GM12878 (cell line): ENCODE results near the gene PDSS2. TPM values are rescaled to one million over a fixed set of nuclear protein-coding genes. Genes with fewer than 3 reads are reported as not detected.

Experiments
- ATAC-seq: fragments of 200-7000 bp; cut with Tn5 transposase; 3 replicates; pipeline ENCODE4 v1.9.1; 2020; ENCODE audit warnings: mild to moderate bottlenecking, moderate library complexity
- BruUV-seq: library from RNA; stranded (reverse); fragments of 400-500 nt; replicated peaks from 2 replicates; lab custom pipeline; 2021; lab: Mats Ljungman, UMichigan
- CTCF ChIA-PET: fragments of 300-600 bp; sonication (Branson Sonifier 250); formaldehyde crosslinking; extraction: SDS; loops from one replicate; lab custom pipeline; 2021; ENCODE audit warnings: inconsistent platforms; lab: Yijun Ruan, JAX
- POLR2A ChIA-PET: fragments of 350-600 bp; formaldehyde crosslinking; extraction: SDS; loops from one replicate; lab custom pipeline; 2021; ENCODE audit warnings: inconsistent platforms; lab: Charles Lee
- RAD21 ChIA-PET: fragments of 300-600 bp; sonication (Branson Sonifier 250); formaldehyde crosslinking; loops from one replicate; lab custom pipeline; 2023; ENCODE audit warnings: antibody characterized with exemption; ENCODE audit not compliant: unreplicated experiment; lab: Charles Lee
- SMC1A ChIA-PET: fragments of 300-600 bp; sonication (Branson Sonifier 250); formaldehyde crosslinking; loops from one replicate; lab custom pipeline; 2023; ENCODE audit not compliant: unreplicated experiment, uncharacterized antibody; lab: Charles Lee
- DNase-seq: peaks from one replicate; pipeline ENCODE4 v3.0.0-alpha.2; 2011; ENCODE audit warnings: low read depth, low spot score
- FAIRE-seq: peaks from 3 replicates; lab custom pipeline; 2011; peaks lifted over from hg19 to GRCh38; lab: Jason Lieb, UNC
- H2AFZ ChIP-seq: 2 replicates; pipeline ENCODE4 v1.6.0; 2011; ENCODE audit warnings: low read depth, low read length, control low read depth; ENCODE audit not compliant: control insufficient read depth
- H3K27ac ChIP-seq: 2 replicates; pipeline ENCODE4 v1.5.1; 2011; ENCODE audit warnings: control low read depth; ENCODE audit not compliant: control insufficient read depth, insufficient read depth
- H3K27me3 ChIP-seq, 2 experiments: replicated peaks in 1 of 2; 2 replicates each; pipeline versions ENCODE4 v1.6.0 to v1.6.1; 2011; ENCODE audit warnings: low read length in 1 of 2; ENCODE audit not compliant: control insufficient read depth in 2 of 2, insufficient read depth in 2 of 2
- H3K36me3 ChIP-seq, 2 experiments: 2 replicates each; pipeline ENCODE4 v1.5.1; 2011; ENCODE audit warnings: low read length in 1 of 2; ENCODE audit not compliant: control insufficient read depth in 2 of 2, insufficient read depth in 2 of 2
- H3K4me1 ChIP-seq: 2 replicates; pipeline ENCODE4 v1.6.1; 2011; ENCODE audit warnings: mild to moderate bottlenecking, low read length, moderate library complexity, mixed read lengths; ENCODE audit not compliant: control insufficient read depth, insufficient read depth
- H3K4me2 ChIP-seq: 2 replicates; pipeline ENCODE4 v1.6.0; 2011; ENCODE audit warnings: control low read depth; ENCODE audit not compliant: control insufficient read depth, insufficient read depth
- H3K4me3 ChIP-seq: fragments of 200-600 bp; sonication (generic); 2 replicates; pipeline ENCODE4 v1.5.1; 2016
- H3K79me2 ChIP-seq: 2 replicates; pipeline ENCODE4 v1.6.0; 2011; ENCODE audit warnings: low read length; ENCODE audit not compliant: control insufficient read depth, insufficient read depth
- H3K9ac ChIP-seq: 2 replicates; pipeline ENCODE4 v1.8.0; 2011; ENCODE audit warnings: low read length, control low read depth, mixed read lengths; ENCODE audit not compliant: control insufficient read depth, insufficient read depth
- H3K9me3 ChIP-seq: replicated peaks from 3 replicates; pipeline ENCODE4 v1.5.1; 2011; ENCODE audit warnings: mild to moderate bottlenecking, low read length; ENCODE audit not compliant: control insufficient read depth, insufficient read depth
- H4K20me1 ChIP-seq: 2 replicates; pipeline ENCODE4 v1.6.0; 2011; ENCODE audit not compliant: control insufficient read depth, insufficient read depth
- ATF3 ChIP-seq: IDR thresholded peaks from 2 replicates; pipeline ENCODE4 v1.6.1; 2011; ENCODE audit warnings: low read depth, mild to moderate bottlenecking, low read length, moderate library complexity, borderline replicate concordance; ENCODE audit errors: extremely low read depth
- BCLAF1 ChIP-seq: fragments of 450-650 bp; IDR thresholded peaks from 2 replicates; pipeline ENCODE4 v1.6.1; 2017; ENCODE audit warnings: antibody characterized with exemption, mild to moderate bottlenecking, moderate library complexity
- E2F4 ChIP-seq: IDR thresholded peaks from 2 replicates; pipeline ENCODE4 v1.6.1; 2012; ENCODE audit warnings: low read depth, low read length, improper control_type of control experiment
- EP300 ChIP-seq, 2 experiments: fragments of 150-350 bp in 1 of 2; IDR thresholded peaks; 2 replicates each; pipeline ENCODE4 v1.6.1; 2011 to 2012; ENCODE audit warnings: low read depth in 2 of 2, low read length in 2 of 2, borderline replicate concordance in 1 of 2, improper control_type of control experiment in 1 of 2, inconsistent platforms in 1 of 2; ENCODE audit not compliant: control insufficient read depth in 1 of 2
- ESRRA ChIP-seq: IDR thresholded peaks from 2 replicates; pipeline ENCODE4 v1.6.1; 2012; ENCODE audit warnings: mild to moderate bottlenecking, low read length, improper control_type of control experiment
- GATAD2B ChIP-seq: fragments of 450-650 bp; conservative IDR thresholded peaks from 2 replicates; pipeline ENCODE4 v1.6.1; 2017; ENCODE audit warnings: low read depth, mild to moderate bottlenecking, moderate library complexity
- HDAC2 ChIP-seq: fragments of 200-600 bp; sonication (generic); IDR thresholded peaks from 2 replicates; pipeline ENCODE4 v1.6.1; 2017
- IKZF1 ChIP-seq: fragments of 450-650 bp; conservative IDR thresholded peaks from 2 replicates; pipeline ENCODE4 v1.6.1; 2017; ENCODE audit warnings: antibody characterized with exemption, mild to moderate bottlenecking
- PBX3 ChIP-seq: IDR thresholded peaks from 2 replicates; pipeline ENCODE4 v1.6.1; 2011; ENCODE audit warnings: mild to moderate bottlenecking, low read depth, low read length, moderate library complexity; ENCODE audit not compliant: insufficient replicate concordance
- POLR2AphosphoS5 ChIP-seq: IDR thresholded peaks from 2 replicates; pipeline ENCODE4 v1.6.1; 2011; ENCODE audit warnings: mild to moderate bottlenecking, low read length, inconsistent platforms
- SIX5 ChIP-seq: IDR thresholded peaks from 2 replicates; pipeline ENCODE4 v1.6.1; 2011; ENCODE audit warnings: mild to moderate bottlenecking, low read depth, low read length, moderate library complexity; ENCODE audit not compliant: severe bottlenecking
- SMARCA5 ChIP-seq: fragments of 450-650 bp; IDR thresholded peaks from 2 replicates; pipeline ENCODE4 v1.6.1; 2017; ENCODE audit warnings: mild to moderate bottlenecking
- STAT1 ChIP-seq: fragments of 450-650 bp; conservative IDR thresholded peaks from 2 replicates; pipeline ENCODE4 v1.6.1; 2014; ENCODE audit warnings: antibody characterized with exemption, mild to moderate bottlenecking
- STAT3 ChIP-seq: IDR thresholded peaks from 2 replicates; pipeline ENCODE4 v1.6.1; 2011; ENCODE audit warnings: low read depth, low read length, improper control_type of control experiment
- TCF12 ChIP-seq: IDR thresholded peaks from 2 replicates; pipeline ENCODE4 v1.6.1; 2011; ENCODE audit warnings: low read depth, mild to moderate bottlenecking, low read length
- YBX1 ChIP-seq: fragments of 450-650 bp; IDR thresholded peaks from 2 replicates; pipeline ENCODE4 v1.6.1; 2016; ENCODE audit warnings: antibody characterized with exemption
- ZNF207 ChIP-seq: fragments of 450-650 bp; IDR thresholded peaks from 2 replicates; pipeline ENCODE4 v1.6.1; 2014; ENCODE audit warnings: antibody characterized with exemption, mild to moderate bottlenecking, borderline replicate concordance
- ZNF384 ChIP-seq: IDR thresholded peaks from 2 replicates; pipeline ENCODE4 v1.6.1; 2012; ENCODE audit warnings: low read depth, mild to moderate bottlenecking, low read length, improper control_type of control experiment, borderline replicate concordance
- WGBS: methylation state at CpG from one replicate; pipeline ENCODE4 v1.1.6; 2016; ENCODE audit warnings: low lambda C conversion rate; ENCODE audit not compliant: insufficient replicate concordance, insufficient coverage; ENCODE audit errors: missing lambda C conversion rate; 5-methylcytosine and 5-hydroxymethylcytosine counted together
- in situ Hi-C: fragments of 300-500 bp; cut with MboI; formaldehyde crosslinking; loops from 9 replicates; pipeline ENCODE4 v1.14.3; 2018; ENCODE audit warnings: mixed read lengths
- intact Hi-C: fragments of 100-400 bp; cut with micrococcal nuclease; formaldehyde crosslinking; loops from one replicate; pipeline ENCODE4 v1.14.2; 2022; ENCODE audit not compliant: unreplicated experiment
- polyA plus RNA-seq, 11 experiments: library from polyadenylated mRNA; depleted of rRNA in 4 of 11; unstranded in 6 of 11; stranded (reverse) in 5 of 11; fragments of >200 nt; fragmentation: Nextera tagmentation in 4 of 11; fragmentation: Illumina TruSeq in 1 of 11; extraction: Ambion mirVana in 4 of 11; extraction: Trizol in 1 of 11; gene quantifications; 1 replicate in 1 of 11; 2 replicates in 10 of 11; pipeline versions ENCODE4 v1.2.1 to v1.2.3, GENCODE V29; 2011 to 2016; ENCODE audit warnings: inconsistent platforms in 2 of 11, missing spikeins in 2 of 11, low read depth in 1 of 11
- total RNA-seq, 4 experiments: library from RNA; depleted of rRNA in 3 of 4; stranded (reverse); fragments of >200 nt in 3 of 4; fragmentation: Illumina TruSeq in 1 of 4; extraction: Trizol in 1 of 4; gene quantifications; 2 replicates each; pipeline versions ENCODE4 v1.2.1 to v1.2.3, GENCODE V29; 2013 to 2021

PDSS2 gene
- total and polyA plus RNA-seq, 10 of the 15 experiments (the other 5 are each of a cell fraction or from before 2014, with no cell fraction given): 7.7 to 15.5 (median 9.6) TPM

- TF ChIP-seq BCLAF1 (no peak), ESRRA (no peak), PBX3 (no peak), POLR2AphosphoS5 (no peak), ZNF207 (no peak), ZNF384 (no peak)
- TF ChIP-seq, all 136 proteins: peak for 0
These were observed 131.3 kb downstream of the PDSS2 start (continued) for GRCh38 chr6:107328081-107328480.

- Histone ChIP-seq H3K36me3 (0 out of 4 replicates have a peak, but pooled peaks cover 0 to 2% of the 10 kb centered on the region in 2 experiments), H3K27me3 (no peaks in the 10 kb centered on the region), H3K79me2 (no peaks in the 10 kb centered on the region), H3K9ac (no peak overlapping the region), H3K4me2 (no peak overlapping the region), H3K4me3 (no peak overlapping the region), H3K4me1 (no peaks in the 10 kb centered on the region), H3K9me3 (no peaks in the 10 kb centered on the region), H3K27ac (no peak overlapping the region), H4K20me1 (no peaks in the 10 kb centered on the region), H2AFZ (no peak overlapping the region)
- BruUV-seq: no TSS peak
- DNase-seq (no peak), FAIRE-seq (no peak), ATAC-seq (no peak)
- intact Hi-C loops (no loop called here), in situ Hi-C loops (no loop called here)
- WGBS: 97% methylated on average over 1 of the region's 1 CpG
- ChIA-PET SMC1A (interaction anchor here (0.8 to 1.0 kb wide), 2 partner anchors 318 to 351 kb away, joined by 3 read pairs; no protein-coding TSS in a partner anchor), RAD21 (no interaction called here), POLR2A (interaction anchor here (0.5 to 0.8 kb wide), 2 partner anchors 17 to 581 kb away, joined by 4 read pairs; no protein-coding TSS in a partner anchor), CTCF (interaction anchor here (0.7 to 2.1 kb wide), 5 partner anchors 9 to 544 kb away, joined by 3 to 5 read pairs (median 3); no protein-coding TSS in a partner anchor)
- TF ChIP-seq TCF12: no peak
- no peak for TF ChIP-seq HDAC2
- TF ChIP-seq IKZF1: no peak
- no peak for TF ChIP-seq ATF3
- TF ChIP-seq STAT1: no peak
- no peak for TF ChIP-seq SIX5
- TF ChIP-seq EP300 (IDR thresholded peaks at IDR 0.05; ENCODE audit: borderline replicate concordance in 1 of 2, control insufficient read depth in 1 of 2, low read depth in 2 of 2, low read length in 2 of 2): no peak
- no peak for TF ChIP-seq STAT3
- no peak for TF ChIP-seq SMARCA5
- no peak for TF ChIP-seq GATAD2B
- TF ChIP-seq YBX1: no peak
- no peak for TF ChIP-seq E2F4
These were observed 136.1 kb downstream of the PDSS2 start for GRCh38 chr6:107323133-107323785.
